SU-DHL-6 (cell line): ENCODE measurements around the gene EIF2B5.

Source experiments
- EZH2phosphoT487 ChIP-seq: fragments of 200-600 bp; sonication (generic), shearing (Covaris generic); conservative IDR thresholded peaks from 2 replicates; pipeline ENCODE4 v1.6.1; 2018; ENCODE audit warnings: mild to moderate bottlenecking, antibody characterized with exemption, low read length, moderate library complexity, mixed read lengths
- TF ChIP-seq, protein P1 (sequence below): fragments of 200-600 bp; sonication (generic); IDR thresholded peaks from one replicate; pipeline ENCODE4 v1.5.1; 2017; ENCODE audit warnings: antibody characterized with exemption, mild to moderate bottlenecking, low read length, moderate library complexity; ENCODE audit not compliant: insufficient read depth, poor library complexity, severe bottlenecking

DNA sequence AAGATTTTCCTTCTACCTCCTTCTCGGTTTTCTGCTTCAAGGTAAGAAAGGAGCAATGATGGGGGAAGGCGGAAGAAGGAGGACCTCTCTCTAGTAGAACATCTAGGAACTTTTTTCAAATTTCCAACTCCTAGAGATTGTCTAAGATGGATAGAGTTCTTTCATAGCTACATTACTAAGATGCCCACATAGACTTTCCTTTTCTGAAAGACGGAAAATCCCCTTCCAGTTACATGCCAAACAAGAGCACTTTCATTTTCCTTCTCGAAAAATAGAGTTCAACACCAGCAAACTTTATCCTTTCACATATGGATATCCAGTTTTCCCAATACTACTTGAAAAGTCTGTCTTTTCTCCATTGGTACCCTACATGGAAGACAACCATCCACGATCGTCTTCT lies 37.6 kb upstream of the EIF2B5 start:
- TF ChIP-seq, protein P1, sequence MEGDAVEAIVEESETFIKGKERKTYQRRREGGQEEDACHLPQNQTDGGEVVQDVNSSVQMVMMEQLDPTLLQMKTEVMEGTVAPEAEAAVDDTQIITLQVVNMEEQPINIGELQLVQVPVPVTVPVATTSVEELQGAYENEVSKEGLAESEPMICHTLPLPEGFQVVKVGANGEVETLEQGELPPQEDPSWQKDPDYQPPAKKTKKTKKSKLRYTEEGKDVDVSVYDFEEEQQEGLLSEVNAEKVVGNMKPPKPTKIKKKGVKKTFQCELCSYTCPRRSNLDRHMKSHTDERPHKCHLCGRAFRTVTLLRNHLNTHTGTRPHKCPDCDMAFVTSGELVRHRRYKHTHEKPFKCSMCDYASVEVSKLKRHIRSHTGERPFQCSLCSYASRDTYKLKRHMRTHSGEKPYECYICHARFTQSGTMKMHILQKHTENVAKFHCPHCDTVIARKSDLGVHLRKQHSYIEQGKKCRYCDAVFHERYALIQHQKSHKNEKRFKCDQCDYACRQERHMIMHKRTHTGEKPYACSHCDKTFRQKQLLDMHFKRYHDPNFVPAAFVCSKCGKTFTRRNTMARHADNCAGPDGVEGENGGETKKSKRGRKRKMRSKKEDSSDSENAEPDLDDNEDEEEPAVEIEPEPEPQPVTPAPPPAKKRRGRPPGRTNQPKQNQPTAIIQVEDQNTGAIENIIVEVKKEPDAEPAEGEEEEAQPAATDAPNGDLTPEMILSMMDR, result no peak
- no peak for TF ChIP-seq EZH2phosphoT487
